Measurements from ENCODE around the gene CD276.
A peak's percentile ranks its signal among the peaks of the same experiment; 100 is the strongest.

CD276 gene

DNA sequence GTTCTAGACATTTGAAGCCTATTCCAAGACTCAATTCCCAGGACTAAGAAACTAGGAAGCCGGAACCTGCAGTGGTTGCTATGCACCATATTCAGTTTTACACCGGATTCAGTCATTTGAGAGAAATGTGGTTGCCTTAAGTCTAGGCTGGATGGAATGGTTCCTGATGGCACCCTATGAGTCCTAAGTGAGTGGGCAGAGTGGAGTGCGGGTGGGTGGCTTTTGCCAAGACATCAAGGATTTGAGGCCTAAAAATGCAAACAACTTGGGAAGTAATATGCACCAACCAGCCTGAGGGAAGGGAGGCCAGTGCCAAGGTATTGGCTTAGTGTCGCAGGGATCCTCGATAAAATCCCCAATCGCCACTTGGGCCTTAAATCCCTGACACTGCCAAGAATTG, 4.2 kb upstream of the CD276 start:
- H3K4me3 ChIP-seq (ENCODE audit: low read length), result no peak overlapping the region
- TF ChIP-seq ZNF274 (IDR thresholded peaks at IDR 0.05; ENCODE audit: low read depth, low read length), result no peak

DNA sequence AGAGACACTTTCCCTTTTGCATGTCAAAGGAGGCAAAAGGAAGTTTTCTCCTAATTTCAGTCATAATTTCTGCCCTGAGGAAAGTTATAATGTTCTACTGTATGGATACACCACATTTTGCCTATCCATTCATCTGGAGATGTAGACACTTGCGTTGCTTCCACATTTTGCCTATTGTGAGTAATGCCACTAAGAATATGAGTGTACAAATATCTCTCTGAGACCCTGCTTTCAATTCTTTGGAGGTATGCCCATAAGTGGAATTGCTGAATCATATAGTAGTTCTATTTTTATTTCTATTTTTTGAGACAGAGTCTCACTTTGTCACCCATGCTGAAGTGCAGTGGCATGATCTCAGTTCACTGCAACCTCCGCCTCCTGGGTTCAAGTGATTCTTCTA, 3.6 kb upstream of the CD276 start:
- no peak overlapping the region for H3K4me3 ChIP-seq (ENCODE audit: low read length)
- no peak for TF ChIP-seq ZNF274 (IDR thresholded peaks at IDR 0.05; ENCODE audit: low read depth, low read length)

DNA sequence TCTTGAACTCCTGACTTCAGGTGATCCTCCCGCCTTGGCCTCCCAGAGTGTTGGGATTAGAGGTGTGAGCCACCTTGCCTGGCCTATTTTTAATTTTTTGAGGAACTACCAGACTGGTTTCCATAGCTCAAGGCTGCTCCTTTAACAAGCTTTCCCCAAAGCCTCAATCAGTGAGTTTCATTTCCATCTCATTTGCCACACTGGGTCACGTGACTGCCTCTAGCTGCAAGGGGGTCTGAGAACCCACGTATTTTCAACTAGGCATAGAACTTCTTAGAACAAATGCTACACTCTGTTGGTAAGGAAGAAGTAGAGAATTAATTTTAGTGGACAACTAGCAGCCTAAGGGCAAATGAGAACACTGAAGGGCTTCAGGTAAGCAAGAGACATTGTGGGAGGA, 3.1 kb upstream of the CD276 start:
- H3K4me3 ChIP-seq (ENCODE audit: low read length), result no peak overlapping the region
- no peak for TF ChIP-seq ZNF274 (IDR thresholded peaks at IDR 0.05; ENCODE audit: low read depth, low read length)

DNA sequence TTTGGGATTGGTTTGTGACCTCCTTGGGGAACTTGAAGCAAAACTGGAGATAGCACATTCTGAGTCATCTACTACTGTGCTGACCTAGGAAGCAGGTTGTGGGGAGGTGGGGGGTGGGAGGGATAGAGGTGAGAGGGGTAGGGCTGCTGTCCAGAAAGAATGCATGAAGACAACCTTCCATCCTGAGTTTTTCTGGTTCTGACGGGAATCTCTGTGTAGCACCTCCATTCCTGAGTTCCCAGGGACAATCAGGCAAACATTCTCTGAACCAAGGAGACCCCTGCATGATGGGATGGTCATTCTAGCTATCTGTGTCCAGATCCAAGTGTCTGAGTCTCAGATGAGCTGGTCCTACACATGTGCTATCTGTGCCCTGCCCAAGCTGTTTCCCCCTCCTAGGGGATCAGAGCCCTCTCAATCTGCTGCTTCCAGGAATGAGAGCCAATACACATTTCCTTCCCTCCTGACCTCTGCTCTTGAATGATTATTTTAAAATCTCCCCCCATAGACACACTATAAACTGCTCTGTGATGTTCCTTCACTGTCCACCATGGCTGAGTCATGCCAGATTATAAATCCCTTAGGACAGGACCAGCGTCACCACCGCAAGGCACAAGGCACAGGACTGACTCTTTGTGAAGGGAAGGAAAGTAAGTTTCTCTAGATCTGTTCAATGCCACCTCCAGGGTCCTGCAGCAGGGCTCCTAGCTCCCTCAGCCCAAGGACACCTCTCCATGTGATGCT, 2.2 kb upstream of the CD276 start:
- no peak overlapping the region for H3K4me3 ChIP-seq (ENCODE audit: low read length)
- TF ChIP-seq ZNF274 (IDR thresholded peaks at IDR 0.05; ENCODE audit: low read depth, low read length), result no peak

DNA sequence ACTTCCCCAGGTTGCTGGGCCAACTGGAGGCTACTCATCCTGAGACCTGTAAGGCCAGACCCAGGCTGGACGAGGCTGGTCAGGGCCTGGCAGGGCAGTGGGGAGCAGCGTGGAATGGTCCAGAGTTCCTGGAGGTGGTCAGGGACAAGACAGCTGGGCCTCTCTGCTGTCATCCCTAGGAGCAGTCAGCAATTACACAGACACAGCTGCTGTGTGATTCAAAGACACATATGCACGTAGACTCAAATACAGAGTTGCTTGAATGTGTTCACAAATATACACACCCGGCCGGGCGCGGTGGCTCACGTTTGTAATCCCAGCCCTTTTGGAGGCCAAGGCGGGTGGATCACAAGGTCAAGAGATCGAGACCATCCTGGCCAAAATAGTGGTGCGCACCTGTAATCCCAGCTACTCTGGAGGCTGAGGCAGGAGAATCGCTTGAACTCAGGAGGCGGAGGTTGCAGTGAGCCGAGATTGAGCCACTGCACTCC, 1.5 kb upstream of the CD276 start:
- no peak for TF ChIP-seq ZNF274 (IDR thresholded peaks at IDR 0.05; ENCODE audit: low read depth, low read length)
- H3K4me3 ChIP-seq (ENCODE audit: low read length), result no peak overlapping the region

DNA sequence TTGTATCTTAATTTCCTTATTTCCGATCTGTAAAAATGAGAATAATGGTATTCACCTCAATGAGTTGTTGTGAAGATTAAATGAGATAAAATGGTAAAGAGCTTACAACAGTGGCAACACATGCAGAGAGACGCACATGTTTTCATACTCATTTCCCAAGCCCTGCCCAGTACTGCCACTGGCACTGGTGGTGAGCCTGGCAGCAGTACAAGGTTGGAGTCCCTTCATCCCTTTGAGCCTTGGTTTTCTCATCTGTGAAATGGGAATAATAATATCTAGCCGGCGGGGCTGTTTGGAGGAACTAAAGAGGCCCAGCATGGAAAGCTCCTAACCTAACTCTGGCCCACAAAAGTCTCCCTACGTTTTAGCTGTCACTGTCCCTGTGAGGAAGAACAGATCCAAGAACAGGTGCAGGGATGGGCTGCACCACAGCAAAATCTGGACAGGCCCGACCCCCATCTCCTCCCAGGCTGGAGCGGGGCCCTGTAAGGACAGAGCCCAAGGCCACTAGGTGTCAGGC, 866 bp upstream of the CD276 start:
- no peak overlapping the region for H3K4me3 ChIP-seq (ENCODE audit: low read length)

DNA sequence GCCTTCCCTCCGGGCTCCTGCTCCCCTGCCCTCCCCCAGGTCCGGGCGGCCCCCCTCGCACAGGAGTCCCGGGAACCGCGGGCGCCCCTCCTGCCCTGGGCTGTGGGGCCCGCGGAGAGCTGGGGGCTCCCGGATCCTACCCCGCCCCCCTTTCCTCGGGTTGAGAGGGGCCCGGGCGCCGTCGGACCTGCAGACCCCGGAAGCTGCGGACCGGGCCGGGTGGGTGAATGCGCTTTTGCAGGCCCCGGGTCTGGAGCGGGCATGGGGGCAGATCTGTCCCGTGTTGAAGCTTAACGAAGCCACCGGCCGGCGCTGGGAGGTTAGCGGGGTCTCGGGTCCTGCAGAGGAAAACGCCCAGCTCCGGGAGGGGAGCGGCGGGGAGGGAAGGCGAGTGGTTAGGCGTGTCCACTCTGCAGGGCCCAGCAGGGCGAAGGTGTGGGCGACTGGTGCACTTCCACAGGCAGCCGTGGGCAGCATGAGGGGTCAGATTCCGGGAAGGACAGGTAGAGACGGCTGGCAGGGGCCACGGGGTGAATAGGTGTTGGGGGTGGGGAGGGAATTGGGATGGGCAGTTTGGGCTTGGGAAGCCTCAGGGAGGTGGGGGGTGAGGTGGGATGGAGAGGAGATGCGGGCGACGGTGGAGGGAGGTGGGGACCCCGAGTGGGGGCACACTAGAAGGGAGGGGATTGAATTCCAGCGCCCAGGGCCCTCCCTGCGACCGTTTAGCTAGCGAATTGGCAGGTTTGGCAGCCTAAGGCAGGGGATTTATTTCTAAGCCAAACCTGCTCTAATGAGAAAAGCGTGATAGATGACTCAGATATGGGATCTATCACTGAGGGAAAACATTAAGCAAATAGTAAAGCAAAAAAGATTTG, 635 bp downstream of the CD276 start:
- H3K4me3 ChIP-seq (ENCODE audit: low read length), result peak overlapping the region; percentile 48
- no peak for TF ChIP-seq ZNF274 (IDR thresholded peaks at IDR 0.05; ENCODE audit: low read depth, low read length)

More for the DNA sequence above, 866 bp upstream of the CD276 start:
- TF ChIP-seq ZNF274 (IDR thresholded peaks at IDR 0.05; ENCODE audit: low read depth, low read length), result no peak

DNA sequence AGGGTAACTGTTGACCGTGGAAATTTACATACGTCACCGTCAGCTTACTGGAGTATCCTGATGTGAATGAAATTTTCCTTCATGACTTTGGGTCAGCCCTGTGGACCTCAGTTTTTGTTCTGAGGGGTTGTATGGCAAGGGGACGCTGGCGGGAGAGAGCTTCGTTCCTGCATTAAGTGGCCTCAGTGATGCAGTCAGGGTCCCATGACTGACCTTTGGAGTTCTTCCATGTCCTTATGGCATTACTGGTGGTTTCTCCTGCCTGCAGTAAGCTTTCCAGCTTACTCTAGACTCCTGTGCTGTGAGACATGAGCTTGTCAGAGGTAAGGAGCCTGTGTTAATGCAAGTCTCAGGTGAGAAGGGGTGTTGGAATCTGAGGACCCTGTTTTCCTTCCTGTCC, 1.8 kb downstream of the CD276 start:
- H3K4me3 ChIP-seq (ENCODE audit: low read length), result no peak overlapping the region
- TF ChIP-seq ZNF274 (IDR thresholded peaks at IDR 0.05; ENCODE audit: low read depth, low read length), result no peak

DNA sequence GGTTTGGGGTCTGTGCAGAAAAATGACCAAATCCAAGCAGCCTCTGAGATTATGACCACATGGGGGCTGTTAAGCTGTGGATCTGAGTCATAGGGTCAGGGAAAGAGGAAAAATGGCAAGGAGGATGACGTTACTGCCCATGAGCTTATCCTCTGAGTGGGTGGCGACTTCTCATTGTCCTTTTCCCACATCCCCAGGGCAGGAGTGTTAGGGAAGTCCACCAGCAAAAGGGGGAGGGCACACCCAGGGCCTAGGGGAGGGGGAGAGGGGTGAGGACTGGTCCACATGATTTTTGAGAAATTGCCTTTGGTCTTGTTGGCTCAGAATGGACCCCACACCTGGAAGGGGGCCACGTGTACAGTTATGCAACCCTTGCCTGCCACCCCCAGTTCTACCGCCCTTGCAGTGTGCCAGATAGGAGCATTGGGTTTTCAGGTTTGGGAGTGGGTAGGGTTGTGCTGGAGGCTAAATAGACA, 2.6 kb downstream of the CD276 start:
- no peak overlapping the region for H3K4me3 ChIP-seq (ENCODE audit: low read length)

DNA sequence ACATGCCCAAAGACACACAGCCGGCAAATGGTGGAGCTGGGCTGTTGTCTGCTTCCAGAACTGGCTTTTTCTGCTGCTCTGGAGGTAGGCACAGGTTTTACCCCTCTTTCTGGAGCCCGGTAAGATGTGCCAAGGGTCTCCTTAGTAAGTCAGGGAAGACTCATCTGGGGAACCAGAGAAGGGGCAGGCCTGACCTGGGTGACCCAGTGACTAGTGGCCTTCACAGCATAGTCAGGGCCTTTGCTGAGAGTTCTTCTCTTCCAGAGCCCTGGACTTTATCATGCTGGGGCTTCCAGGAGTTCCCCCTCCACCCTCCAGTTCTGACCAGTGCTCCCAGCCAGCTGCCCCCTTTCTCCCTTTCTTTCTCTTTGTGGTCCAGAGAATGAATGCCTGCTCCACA, 3.2 kb downstream of the CD276 start:
- TF ChIP-seq ZNF274 (IDR thresholded peaks at IDR 0.05; ENCODE audit: low read depth, low read length), result no peak
- no peak overlapping the region for H3K4me3 ChIP-seq (ENCODE audit: low read length)

More for the DNA sequence above, 2.6 kb downstream of the CD276 start:
- TF ChIP-seq ZNF274 (IDR thresholded peaks at IDR 0.05; ENCODE audit: low read depth, low read length), result no peak

DNA sequence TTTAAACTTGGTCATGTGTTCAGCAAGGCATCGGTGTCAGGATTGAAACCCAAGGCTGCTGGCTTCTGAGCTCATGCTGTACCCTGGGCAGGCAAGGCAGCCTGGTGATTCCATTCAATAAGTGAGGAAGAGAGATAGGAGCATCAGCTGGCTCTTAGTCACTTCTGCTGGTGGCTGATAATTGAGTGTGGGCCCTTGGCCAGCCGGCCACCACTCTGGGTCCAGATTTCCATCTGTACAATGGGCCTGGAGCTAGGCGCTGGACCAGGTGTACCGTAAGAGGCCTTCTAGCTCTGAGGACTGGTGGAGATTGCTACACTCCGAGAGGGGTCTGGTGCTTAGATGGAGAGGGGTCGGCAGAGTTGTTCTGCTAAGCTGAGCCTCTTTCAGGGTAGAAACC, 4.3 kb downstream of the CD276 start:
- no peak for TF ChIP-seq ZNF274 (IDR thresholded peaks at IDR 0.05; ENCODE audit: low read depth, low read length)
- H3K4me3 ChIP-seq (ENCODE audit: low read length), result no peak overlapping the region

DNA sequence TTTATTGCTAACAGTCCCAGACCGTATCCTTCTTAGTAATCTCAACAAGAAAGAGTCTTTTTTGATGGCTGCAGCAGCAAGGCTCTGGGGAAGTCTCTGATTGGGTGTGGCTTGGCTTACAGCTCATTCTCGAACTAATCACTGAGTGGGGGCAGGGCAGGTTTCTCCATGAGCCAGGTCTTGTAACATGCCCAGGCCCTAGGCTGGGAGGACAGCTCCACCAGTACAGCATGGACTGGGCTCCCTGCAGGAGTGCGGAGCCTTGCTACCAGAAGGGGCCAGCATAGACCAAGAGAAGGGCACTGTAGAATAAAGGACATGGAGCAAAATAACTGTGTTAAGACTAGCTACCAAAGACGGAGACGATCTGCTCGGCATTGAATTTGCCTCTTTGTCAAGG, 7.2 kb downstream of the CD276 start:
- TF ChIP-seq ZNF274 (IDR thresholded peaks at IDR 0.05; ENCODE audit: low read depth, low read length), result no peak

GRCh38 chr15:73694419-73694818, 10.2 kb downstream of the CD276 start:
- no peak overlapping the region for H3K4me3 ChIP-seq (ENCODE audit: low read length)
- no peak for TF ChIP-seq ZNF274 (IDR thresholded peaks at IDR 0.05; ENCODE audit: low read depth, low read length)

More for the DNA sequence above, 7.2 kb downstream of the CD276 start:
- H3K4me3 ChIP-seq (ENCODE audit: low read length), result no peak overlapping the region

DNA sequence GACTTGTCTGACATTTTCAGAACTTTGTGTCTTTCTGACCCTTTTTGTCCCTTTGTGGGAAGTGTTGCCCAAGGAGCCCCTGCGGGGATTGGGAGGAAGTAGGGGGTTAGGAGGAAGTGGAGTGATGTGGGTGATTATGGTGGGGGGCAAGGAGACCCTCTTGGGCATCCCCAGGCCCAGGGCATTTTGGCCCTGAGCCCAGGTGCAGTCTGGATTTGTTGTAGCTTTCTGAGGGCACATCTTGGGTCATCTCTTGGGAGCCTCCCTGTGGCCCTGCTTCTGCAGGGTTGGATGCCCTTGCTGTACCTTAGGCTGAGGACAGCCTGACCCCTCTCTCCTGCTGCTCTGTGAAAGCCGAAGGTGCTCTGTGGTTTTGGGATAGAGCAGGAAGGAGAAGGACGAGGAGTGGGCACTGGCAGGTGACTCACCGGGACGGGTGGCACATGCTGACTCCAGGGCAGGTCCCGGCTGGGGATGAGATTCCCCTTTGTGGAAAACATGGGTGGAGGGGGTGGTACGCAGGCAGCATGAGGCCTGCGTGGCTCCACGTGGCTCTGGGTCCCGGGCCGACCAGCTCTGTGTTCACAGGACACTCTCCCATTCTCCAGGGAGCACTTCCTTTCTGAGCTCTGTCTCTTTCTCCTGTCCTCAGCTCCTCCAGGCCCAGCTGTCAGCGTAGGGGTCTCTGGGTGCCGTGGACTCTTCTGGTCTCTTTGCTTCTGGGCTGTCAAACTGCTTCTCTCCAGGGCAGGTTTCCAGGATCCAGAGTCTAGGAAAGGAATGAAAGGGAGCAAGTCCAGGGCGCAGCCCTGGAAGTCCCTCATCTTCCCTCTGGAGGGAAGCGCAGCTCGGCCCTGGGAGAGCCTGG, 11.8 kb downstream of the CD276 start:
- H3K4me3 ChIP-seq (ENCODE audit: low read length), result no peak overlapping the region
- no peak for TF ChIP-seq ZNF274 (IDR thresholded peaks at IDR 0.05; ENCODE audit: low read depth, low read length)
